GM08714 (cell line): ENCODE data around the gene SYNGAP1.

ENCODE experiments used
- H3K4me3 ChIP-seq: fragments of 200-500 bp; sonication (Bioruptor generic); 2 replicates; pipeline ENCODE4 v1.5.1; 2014; ENCODE audit warnings: mild to moderate bottlenecking, low read length, inconsistent platforms
- ZNF274 ChIP-seq: IDR thresholded peaks from 2 replicates; pipeline ENCODE4 v1.6.1; 2012; ENCODE audit warnings: mild to moderate bottlenecking, low read depth, low read length

The SYNGAP1 gene

DNA sequence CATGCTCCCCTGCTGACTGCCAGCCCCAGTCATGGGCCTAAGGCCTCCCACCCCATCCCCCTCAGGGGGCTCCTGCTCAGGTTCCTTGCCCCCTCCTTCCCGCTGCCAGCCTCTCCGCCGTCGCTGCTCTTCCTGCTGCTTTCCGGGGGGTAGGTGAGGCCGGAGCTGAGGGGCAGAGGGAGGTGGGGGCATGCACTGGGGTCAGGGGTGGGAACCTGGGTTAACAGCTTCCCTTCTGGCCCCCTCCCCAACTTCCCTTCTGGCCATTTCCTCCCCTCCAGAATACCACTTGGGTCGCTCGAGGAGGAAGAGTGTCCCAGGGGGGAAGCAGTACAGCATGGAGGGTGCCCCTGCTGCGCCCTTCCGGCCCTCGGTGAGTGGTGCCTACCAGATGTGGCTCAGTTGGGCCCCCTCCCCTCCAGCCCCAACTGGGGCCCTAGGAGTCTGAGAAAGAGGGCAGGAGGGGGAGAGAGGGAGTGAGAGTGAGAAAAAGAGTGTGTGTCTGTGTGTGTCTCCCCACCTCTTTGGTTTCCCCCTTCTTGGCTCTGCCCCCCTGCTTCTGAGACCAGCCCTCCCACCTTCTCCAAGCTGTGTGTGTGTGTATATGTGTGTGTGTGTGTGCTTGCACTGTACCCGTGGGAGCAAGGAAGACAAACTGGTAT lies 12.1 kb downstream of the SYNGAP1 start:
- H3K4me3 ChIP-seq: peak overlapping the region; percentile 32; the same call in 1 of the 2 replicates
- TF ChIP-seq ZNF274: no peak

DNA sequence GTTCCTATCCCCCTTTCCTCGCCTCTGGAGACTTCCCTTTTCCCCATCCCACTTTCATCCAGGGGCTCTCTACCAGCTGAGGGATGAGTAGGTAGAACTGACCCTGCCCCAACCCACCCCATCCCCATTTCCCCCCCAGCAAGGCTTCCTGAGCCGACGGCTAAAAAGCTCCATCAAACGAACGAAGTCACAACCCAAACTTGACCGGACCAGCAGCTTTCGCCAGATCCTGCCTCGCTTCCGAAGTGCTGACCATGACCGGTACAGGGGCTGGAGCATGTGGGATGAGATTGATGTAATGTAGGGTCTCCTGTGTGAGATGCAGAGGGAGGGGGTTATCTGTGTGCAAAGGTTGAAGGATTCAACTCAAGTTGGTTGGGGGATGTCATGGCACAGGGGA lies 12.7 kb downstream of the SYNGAP1 start:
- no peak for TF ChIP-seq ZNF274
- no peak overlapping the region; the same call in 1 of the 2 replicates for H3K4me3 ChIP-seq

DNA sequence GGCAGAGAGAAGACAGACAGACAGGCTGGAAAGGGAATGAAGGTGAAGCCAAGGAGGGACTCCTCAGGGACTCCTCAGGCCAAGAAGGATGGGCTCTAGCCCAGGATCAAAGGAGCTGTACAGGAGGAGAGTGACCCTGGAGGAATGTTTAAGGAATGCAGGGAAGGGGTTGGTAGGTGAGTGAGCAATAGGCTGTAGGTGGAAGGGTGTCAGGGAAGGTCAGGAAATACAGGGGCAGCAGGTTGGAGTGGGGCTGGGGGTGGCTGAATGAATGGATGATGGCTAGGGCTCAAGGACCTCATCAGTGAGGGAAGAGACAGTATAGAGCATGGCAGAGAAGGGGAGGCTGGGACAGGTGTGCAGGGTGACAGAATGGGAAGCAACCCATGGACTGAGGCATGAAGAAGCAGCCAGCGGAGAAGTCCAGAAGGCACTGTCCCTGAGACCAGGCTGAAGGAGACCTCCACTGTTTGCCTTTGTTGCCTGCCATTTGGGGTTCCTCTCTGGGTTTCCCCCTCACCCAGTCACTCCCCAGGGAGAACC lies 13.2 kb downstream of the SYNGAP1 start:
- TF ChIP-seq ZNF274: no peak
- no peak overlapping the region for H3K4me3 ChIP-seq

DNA sequence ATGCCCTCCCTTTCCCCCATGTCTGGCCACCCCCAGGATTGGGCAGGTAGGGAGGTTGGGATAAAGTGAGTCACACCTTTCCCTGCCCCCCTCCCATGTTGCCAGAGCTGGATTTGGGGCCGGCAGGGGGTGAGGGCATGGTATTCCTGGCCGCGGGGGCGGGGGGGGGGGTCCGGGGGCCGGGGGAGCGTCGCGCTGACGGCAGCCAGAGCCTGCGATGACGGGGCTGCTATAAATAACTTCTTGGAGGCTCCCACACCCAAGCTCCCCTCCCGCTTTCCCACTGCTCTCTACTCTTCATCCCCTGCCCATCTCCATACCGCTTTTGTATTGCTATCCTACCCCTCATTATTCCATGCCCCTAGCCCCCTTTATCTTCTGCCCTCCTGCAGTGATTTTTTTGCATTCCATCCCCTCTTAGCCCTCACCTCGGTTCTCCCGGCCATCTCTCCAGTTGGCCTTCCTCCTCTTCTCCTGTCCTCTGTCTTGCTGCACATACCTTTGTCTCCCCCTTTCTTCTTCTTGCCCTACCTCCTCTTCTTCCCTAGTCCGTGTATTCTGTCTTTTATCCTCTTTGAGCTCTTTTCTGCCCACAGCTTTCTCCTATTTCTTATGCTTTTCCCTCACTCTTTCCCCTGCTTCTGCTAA lies 13.8 kb downstream of the SYNGAP1 start:
- no peak overlapping the region for H3K4me3 ChIP-seq
- no peak for TF ChIP-seq ZNF274

DNA sequence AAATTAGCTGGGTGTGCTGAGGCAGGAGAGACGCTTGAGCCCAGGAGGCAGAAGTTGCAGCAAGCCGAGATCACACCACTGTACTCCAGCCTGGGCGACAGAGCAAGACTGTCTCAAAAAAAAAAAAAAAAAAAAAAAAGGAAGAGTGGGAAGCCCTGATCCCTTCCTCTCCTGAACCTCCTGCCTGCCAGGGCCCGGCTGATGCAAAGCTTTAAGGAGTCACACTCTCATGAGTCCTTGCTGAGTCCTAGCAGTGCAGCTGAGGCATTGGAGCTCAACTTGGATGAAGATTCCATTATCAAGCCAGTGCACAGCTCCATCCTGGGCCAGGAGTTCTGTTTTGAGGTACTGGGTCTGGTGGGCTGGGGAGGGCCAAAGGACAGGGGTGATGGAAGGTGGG lies 15.1 kb downstream of the SYNGAP1 start:
- no peak overlapping the region for H3K4me3 ChIP-seq
- TF ChIP-seq ZNF274: no peak

DNA sequence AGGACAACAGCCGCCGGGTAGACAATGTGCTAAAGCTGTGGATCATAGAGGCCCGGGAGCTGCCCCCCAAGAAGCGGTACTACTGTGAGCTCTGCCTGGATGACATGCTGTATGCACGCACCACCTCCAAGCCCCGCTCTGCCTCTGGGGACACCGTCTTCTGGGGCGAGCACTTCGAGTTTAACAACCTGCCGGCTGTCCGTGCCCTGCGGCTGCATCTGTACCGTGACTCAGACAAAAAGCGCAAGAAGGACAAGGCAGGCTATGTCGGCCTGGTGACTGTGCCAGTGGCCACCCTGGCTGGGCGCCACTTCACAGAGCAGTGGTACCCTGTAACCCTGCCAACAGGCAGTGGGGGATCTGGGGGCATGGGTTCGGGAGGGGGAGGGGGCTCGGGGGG lies 17.8 kb downstream of the SYNGAP1 start:
- no peak overlapping the region for H3K4me3 ChIP-seq
- no peak for TF ChIP-seq ZNF274

DNA sequence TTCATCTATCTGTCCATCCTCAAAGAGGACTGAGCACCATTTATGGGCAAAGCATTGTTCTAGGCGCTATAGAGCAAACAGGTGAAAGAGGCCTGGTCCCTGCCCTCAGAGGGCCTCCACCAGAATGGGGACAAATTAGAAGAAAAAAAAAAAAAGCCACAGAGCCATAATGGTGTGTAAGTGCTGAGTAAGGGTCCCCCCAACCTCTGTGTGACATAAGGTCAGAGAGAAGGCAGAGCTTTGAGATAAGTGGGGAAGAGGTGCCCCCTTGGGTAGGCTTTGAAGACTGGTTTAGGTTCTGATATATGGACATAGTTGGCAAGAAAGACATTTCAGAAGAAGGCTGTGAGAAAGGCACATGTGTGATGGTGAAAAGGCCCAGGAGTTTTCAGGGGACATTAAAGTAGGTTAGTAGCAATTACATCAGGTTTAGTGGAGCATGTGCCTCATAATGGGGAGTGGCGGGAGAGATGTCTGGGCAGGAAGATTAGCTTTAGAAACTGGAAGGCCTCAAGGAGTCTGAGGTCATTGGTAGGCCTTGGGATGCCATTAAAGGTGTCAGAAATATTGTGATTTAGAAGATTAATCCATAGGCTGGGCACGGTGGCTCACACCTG lies 19.2 kb downstream of the SYNGAP1 start:
- no peak for TF ChIP-seq ZNF274
- H3K4me3 ChIP-seq: no peak overlapping the region

GRCh38 chr6:33439956-33440648 lies 20.2 kb downstream of the SYNGAP1 start:
- no peak overlapping the region for H3K4me3 ChIP-seq
- TF ChIP-seq ZNF274: no peak

GRCh38 chr6:33440649-33441309 lies 20.9 kb downstream of the SYNGAP1 start:
- H3K4me3 ChIP-seq: no peak overlapping the region
- TF ChIP-seq ZNF274: no peak

DNA sequence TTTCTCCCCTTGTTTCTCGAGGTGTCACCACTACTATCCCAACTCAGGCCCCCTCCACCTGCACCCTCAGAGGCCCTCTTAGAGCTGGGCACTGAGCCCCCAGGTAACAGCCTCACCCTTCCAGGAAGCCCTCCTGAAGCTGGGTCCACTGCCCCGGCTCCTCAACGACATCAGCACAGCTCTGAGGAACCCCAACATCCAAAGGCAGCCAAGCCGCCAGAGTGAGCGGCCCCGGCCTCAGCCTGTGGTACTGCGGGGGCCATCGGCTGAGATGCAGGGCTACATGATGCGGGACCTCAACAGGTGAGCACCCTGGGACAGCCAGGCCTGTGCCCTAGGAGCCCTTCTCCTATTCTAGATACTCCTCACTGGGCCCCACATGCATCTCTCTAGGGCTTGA lies 21.6 kb downstream of the SYNGAP1 start:
- TF ChIP-seq ZNF274: no peak
- no peak overlapping the region for H3K4me3 ChIP-seq

GRCh38 chr6:33442283-33442682 lies 22.4 kb downstream of the SYNGAP1 start:
- no peak overlapping the region for H3K4me3 ChIP-seq
- TF ChIP-seq ZNF274: no peak

GRCh38 chr6:33443025-33443424 lies 23.2 kb downstream of the SYNGAP1 start:
- no peak overlapping the region for H3K4me3 ChIP-seq
- no peak for TF ChIP-seq ZNF274

DNA sequence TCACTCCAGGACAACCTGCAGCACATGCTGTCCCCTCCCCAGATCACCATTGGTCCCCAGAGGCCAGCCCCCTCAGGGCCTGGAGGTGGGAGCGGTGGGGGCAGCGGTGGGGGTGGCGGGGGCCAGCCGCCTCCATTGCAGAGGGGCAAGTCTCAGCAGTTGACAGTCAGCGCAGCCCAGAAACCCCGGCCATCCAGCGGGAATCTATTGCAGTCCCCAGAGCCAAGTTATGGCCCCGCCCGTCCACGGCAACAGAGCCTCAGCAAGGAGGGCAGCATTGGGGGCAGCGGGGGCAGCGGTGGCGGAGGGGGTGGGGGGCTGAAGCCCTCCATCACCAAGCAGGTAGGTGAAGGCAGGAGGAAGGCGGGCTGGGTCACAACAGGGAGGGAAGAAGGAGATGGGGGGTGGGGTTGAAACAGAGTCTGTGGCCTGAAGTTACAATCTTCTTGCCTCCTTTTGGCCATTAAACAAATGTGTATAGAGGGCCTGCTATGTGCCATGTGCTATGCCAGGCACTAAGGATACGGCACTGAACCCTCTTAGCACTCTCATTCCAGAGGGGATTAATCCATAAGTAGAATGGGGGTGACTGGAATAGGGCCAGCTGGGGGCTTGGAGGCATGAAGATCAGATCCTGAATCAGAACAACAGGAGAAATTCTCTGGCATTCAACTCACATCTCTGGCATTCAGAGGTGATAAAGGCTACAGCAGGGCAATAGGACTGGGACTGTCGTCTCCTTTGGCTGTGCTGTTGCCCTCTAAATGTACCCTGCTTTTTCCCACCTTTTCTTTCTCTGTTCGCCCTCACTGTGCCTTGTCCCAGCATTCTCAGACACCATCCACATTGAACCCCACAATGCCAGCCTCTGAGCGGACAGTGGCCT lies 24.0 kb downstream of the SYNGAP1 start:
- H3K4me3 ChIP-seq: no peak overlapping the region
- TF ChIP-seq ZNF274: no peak
